Measurements from ENCODE around the gene IGSF21.

The IGSF21 gene

GRCh38 chr1:18305182-18305795 lies 197.7 kb downstream of the IGSF21 start:
- no peak for DNase-seq

- no peak for DNase-seq
Measured at GRCh38 chr1:18307329-18307898, 199.8 kb downstream of the IGSF21 start.

- no peak for DNase-seq
Measured at GRCh38 chr1:18309552-18310155, 202.1 kb downstream of the IGSF21 start.

GRCh38 chr1:18312961-18313360 lies 205.4 kb downstream of the IGSF21 start:
- no peak for DNase-seq

GRCh38 chr1:18313523-18313922 lies 205.9 kb downstream of the IGSF21 start:
- DNase-seq: no peak

GRCh38 chr1:18314399-18314798 lies 206.8 kb downstream of the IGSF21 start:
- no peak for DNase-seq

GRCh38 chr1:18315449-18315848 lies 207.9 kb downstream of the IGSF21 start:
- no peak for DNase-seq

GRCh38 chr1:18316764-18317163 lies 209.2 kb downstream of the IGSF21 start:
- no peak for DNase-seq

- DNase-seq: no peak
Measured at GRCh38 chr1:18319099-18319498, 211.5 kb downstream of the IGSF21 start.

GRCh38 chr1:18320051-18320450 lies 212.5 kb downstream of the IGSF21 start:
- DNase-seq: no peak

- DNase-seq: no peak
Measured at GRCh38 chr1:18322368-18323032, 214.9 kb downstream of the IGSF21 start.

- DNase-seq: no peak
Measured at GRCh38 chr1:18323259-18323658, 215.7 kb downstream of the IGSF21 start.

- DNase-seq: no peak
Measured at GRCh38 chr1:18324246-18324645, 216.6 kb downstream of the IGSF21 start.

- no peak for DNase-seq
Measured at GRCh38 chr1:18325136-18325535, 217.5 kb downstream of the IGSF21 start.

GRCh38 chr1:18326211-18326897 lies 218.8 kb downstream of the IGSF21 start:
- DNase-seq: no peak

- DNase-seq: no peak
Measured at GRCh38 chr1:18327650-18328049, 220.1 kb downstream of the IGSF21 start.

GRCh38 chr1:18328803-18329202 lies 221.2 kb downstream of the IGSF21 start:
- DNase-seq: no peak

GRCh38 chr1:18329469-18330253 lies 222.1 kb downstream of the IGSF21 start:
- no peak for DNase-seq

- DNase-seq: no peak
Measured at GRCh38 chr1:18332576-18332975, 225.0 kb downstream of the IGSF21 start.

GRCh38 chr1:18333220-18333619 lies 225.6 kb downstream of the IGSF21 start:
- no peak for DNase-seq

GRCh38 chr1:18336801-18337200 lies 229.2 kb downstream of the IGSF21 start:
- no peak for DNase-seq

- no peak for DNase-seq
Measured at GRCh38 chr1:18337757-18338156, 230.2 kb downstream of the IGSF21 start.

- no peak for DNase-seq
Measured at GRCh38 chr1:18339161-18339560, 231.6 kb downstream of the IGSF21 start.

All from GOT3 (cell line).